ENCODE measurements around the gene PAWR. TPM values are rescaled to one million over a fixed set of nuclear protein-coding genes. Genes with fewer than 3 reads are reported as not detected.

The PAWR gene
- polyA plus RNA-seq, 2 of the 4 experiments (the other 2 are of a cell fraction) = 40.8 to 55.2 TPM

DNA sequence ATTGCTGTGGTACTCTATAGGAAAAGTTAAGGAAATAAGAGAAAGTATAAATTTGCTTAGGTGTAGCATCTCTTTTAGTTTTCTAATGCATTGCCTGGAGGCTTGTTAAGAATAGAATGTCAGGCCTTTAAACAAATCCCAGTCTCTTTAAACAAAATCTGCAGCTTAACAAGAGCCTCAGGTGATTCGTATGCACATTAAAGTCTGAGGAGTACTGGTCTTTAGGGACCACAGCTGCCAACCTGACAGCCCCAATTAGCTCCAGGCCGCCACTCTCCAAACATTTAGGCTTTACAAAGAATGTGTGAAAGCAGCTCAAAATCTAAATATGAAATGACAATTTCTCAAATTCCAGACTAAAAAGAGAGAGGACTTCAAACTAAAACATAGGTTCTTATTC lies 35.7 kb downstream of the PAWR start:
- 91% methylated on average over 2 of the region's 2 CpGs for WGBS (ENCODE audit: missing lambda C conversion rate)
- Histone ChIP-seq H3K9me3 (no peaks in the 10 kb centered on the region), H3K4me1 (peaks cover 22% of the 10 kb centered on the region), H3K4me2 (no peak overlapping the region), H3K4me3 (no peak overlapping the region), H3K27ac (no peak overlapping the region)
- TF ChIP-seq BHLHE40 (IDR thresholded peaks at IDR 0.05; ENCODE audit: low read depth, low read length) (no peak), ZC3H11A (IDR thresholded peaks at IDR 0.05) (no peak), HOXA7 (CRISPR knock-in tag; IDR thresholded peaks at IDR 0.05) (no peak), HOXB5 (CRISPR knock-in tag; IDR thresholded peaks at IDR 0.05) (no peak), HEYL (CRISPR knock-in tag; IDR thresholded peaks at IDR 0.05) (no peak), NFE2L2 (conservative IDR thresholded peaks at IDR 0.05; ENCODE audit: low read length) (no peak), EP300 (IDR thresholded peaks at IDR 0.05) (no peak), PHF8 (IDR thresholded peaks at IDR 0.05; ENCODE audit: borderline replicate concordance, low read depth) (no peak), RAD21 (conservative IDR thresholded peaks at IDR 0.05 in 1 of 2, IDR thresholded peaks at IDR 0.05 in 1 of 2) (no peak), HOXB13 (CRISPR knock-in tag; IDR thresholded peaks at IDR 0.05; ENCODE audit: low read depth) (no peak), CBX2 (IDR thresholded peaks at IDR 0.05; ENCODE audit: borderline replicate concordance, low read depth) (no peak), RCOR1 (IDR thresholded peaks at IDR 0.05; ENCODE audit: low read depth, low read length) (no peak), CHD4 (IDR thresholded peaks at IDR 0.05; ENCODE audit: borderline replicate concordance) (no peak), CEBPB (IDR thresholded peaks at IDR 0.05) (no peak), RFX5 (IDR thresholded peaks at IDR 0.05) (no peak)
- TF ChIP-seq, protein P1, sequence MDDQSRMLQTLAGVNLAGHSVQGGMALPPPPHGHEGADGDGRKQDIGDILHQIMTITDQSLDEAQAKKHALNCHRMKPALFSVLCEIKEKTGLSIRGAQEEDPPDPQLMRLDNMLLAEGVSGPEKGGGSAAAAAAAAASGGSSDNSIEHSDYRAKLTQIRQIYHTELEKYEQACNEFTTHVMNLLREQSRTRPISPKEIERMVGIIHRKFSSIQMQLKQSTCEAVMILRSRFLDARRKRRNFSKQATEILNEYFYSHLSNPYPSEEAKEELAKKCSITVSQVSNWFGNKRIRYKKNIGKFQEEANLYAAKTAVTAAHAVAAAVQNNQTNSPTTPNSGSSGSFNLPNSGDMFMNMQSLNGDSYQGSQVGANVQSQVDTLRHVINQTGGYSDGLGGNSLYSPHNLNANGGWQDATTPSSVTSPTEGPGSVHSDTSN (IDR thresholded peaks at IDR 0.05) = no peak
- TF ChIP-seq, protein P2, sequence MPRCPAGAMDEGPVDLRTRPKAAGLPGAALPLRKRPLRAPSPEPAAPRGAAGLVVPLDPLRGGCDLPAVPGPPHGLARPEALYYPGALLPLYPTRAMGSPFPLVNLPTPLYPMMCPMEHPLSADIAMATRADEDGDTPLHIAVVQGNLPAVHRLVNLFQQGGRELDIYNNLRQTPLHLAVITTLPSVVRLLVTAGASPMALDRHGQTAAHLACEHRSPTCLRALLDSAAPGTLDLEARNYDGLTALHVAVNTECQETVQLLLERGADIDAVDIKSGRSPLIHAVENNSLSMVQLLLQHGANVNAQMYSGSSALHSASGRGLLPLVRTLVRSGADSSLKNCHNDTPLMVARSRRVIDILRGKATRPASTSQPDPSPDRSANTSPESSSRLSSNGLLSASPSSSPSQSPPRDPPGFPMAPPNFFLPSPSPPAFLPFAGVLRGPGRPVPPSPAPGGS (IDR thresholded peaks at IDR 0.05) = no peak
- TF ChIP-seq, protein P3, sequence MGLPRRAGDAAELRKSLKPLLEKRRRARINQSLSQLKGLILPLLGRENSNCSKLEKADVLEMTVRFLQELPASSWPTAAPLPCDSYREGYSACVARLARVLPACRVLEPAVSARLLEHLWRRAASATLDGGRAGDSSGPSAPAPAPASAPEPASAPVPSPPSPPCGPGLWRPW (IDR thresholded peaks at IDR 0.05) = no peak
- TF ChIP-seq, protein P4, sequence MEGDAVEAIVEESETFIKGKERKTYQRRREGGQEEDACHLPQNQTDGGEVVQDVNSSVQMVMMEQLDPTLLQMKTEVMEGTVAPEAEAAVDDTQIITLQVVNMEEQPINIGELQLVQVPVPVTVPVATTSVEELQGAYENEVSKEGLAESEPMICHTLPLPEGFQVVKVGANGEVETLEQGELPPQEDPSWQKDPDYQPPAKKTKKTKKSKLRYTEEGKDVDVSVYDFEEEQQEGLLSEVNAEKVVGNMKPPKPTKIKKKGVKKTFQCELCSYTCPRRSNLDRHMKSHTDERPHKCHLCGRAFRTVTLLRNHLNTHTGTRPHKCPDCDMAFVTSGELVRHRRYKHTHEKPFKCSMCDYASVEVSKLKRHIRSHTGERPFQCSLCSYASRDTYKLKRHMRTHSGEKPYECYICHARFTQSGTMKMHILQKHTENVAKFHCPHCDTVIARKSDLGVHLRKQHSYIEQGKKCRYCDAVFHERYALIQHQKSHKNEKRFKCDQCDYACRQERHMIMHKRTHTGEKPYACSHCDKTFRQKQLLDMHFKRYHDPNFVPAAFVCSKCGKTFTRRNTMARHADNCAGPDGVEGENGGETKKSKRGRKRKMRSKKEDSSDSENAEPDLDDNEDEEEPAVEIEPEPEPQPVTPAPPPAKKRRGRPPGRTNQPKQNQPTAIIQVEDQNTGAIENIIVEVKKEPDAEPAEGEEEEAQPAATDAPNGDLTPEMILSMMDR (IDR thresholded peaks at IDR 0.05) = no peak
- ChIA-PET POLR2A (no interaction called here), CTCF (no interaction called here)
- ATAC-seq = no peak
- no peak for FAIRE-seq
- no peak for DNase-seq (ENCODE audit: low read depth in 1 of 2, low spot score in 1 of 2)

DNA sequence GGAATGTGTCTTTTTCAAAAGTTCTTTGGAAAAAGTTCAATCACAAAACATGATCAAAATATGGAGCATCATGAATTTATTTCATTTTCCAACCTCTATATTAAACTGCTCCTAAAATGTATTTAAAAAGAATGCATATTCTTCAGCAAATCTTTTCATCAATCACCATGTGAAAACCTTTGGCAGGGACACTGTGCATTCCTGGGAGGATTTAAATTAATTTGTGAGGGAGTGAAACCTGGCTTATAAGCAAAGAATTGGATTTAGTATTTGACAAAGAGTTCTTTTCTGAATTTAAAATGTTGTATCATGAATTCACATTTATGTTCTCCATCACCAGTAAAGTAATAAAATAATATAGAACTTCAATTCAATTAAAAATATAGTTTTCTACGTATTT lies 38.2 kb downstream of the PAWR start:
- POLR2A ChIA-PET = no interaction called here
- no peaks in the 10 kb centered on the region for H3K9me3 ChIP-seq
- TF ChIP-seq, protein P5, sequence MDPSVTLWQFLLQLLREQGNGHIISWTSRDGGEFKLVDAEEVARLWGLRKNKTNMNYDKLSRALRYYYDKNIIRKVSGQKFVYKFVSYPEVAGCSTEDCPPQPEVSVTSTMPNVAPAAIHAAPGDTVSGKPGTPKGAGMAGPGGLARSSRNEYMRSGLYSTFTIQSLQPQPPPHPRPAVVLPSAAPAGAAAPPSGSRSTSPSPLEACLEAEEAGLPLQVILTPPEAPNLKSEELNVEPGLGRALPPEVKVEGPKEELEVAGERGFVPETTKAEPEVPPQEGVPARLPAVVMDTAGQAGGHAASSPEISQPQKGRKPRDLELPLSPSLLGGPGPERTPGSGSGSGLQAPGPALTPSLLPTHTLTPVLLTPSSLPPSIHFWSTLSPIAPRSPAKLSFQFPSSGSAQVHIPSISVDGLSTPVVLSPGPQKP (IDR thresholded peaks at IDR 0.05; ENCODE audit: low read depth, low read length) = no peak
- TF ChIP-seq RFX5 (IDR thresholded peaks at IDR 0.05) (no peak), EP300 (IDR thresholded peaks at IDR 0.05) (no peak), POLR2AphosphoS2 (conservative IDR thresholded peaks at IDR 0.05; ENCODE audit: low read length) (no peak), JUN (IDR thresholded peaks at IDR 0.05) (no peak)
- H3K4me1 ChIP-seq = peaks cover 18% of the 10 kb centered on the region; the same call in 2 of the 3 replicates
- no peak overlapping the region for H3K4me3 ChIP-seq
- CTCF ChIA-PET = no interaction called here
- DNase-seq (ENCODE audit: low read depth in 1 of 2, low spot score in 1 of 2) = no peak
- H3K27ac ChIP-seq = no peak overlapping the region
- no peak overlapping the region for H3K4me2 ChIP-seq
- ATAC-seq = no peak
- FAIRE-seq = no peak
- 93% methylated on average over 1 of the region's 1 CpG for WGBS (ENCODE audit: missing lambda C conversion rate)
